Suprapubic skin (tissue), 4 donors: Measurements from ENCODE around the gene SNRK. TPM values are rescaled to one million over a fixed set of nuclear protein-coding genes. Genes with fewer than 3 reads are reported as not detected.
A peak's percentile ranks its signal among the peaks of the same experiment; 100 is the strongest.
"Not testable (repeated sequence)": the region's sequence is repeated elsewhere in the genome, so short reads cannot be mapped to it uniquely, and the experiment has no call there.

Experiments
- DNase-seq, 2 donors: peaks; one replicate each; pipeline ENCODE4 v3.0.0-alpha.2; 2019; ENCODE audit warnings: low spot score in 2 of 2
- H3K27ac ChIP-seq: fragments of 200-600 bp; sonication (generic); one replicate; pipeline ENCODE4 v1.5.1; 2019
- H3K27me3 ChIP-seq: fragments of 200-600 bp; sonication (generic); one replicate; pipeline ENCODE4 v1.5.1; 2019
- H3K36me3 ChIP-seq: fragments of 200-600 bp; sonication (generic); one replicate; pipeline ENCODE4 v1.5.1; 2019
- H3K4me1 ChIP-seq: fragments of 200-600 bp; sonication (generic); one replicate; pipeline ENCODE4 v1.5.1; 2019
- H3K4me3 ChIP-seq: fragments of 200-600 bp; sonication (generic); one replicate; pipeline ENCODE4 v1.5.1; 2019; ENCODE audit warnings: mild to moderate bottlenecking
- H3K9me3 ChIP-seq: fragments of 200-600 bp; sonication (generic); one replicate; pipeline ENCODE4 v1.5.1; 2019
- CTCF ChIP-seq, 2 donors: fragments of 200-600 bp in 1 of 2; fragments of 450-650 bp in 1 of 2; sonication (generic) in 1 of 2; IDR thresholded peaks; one replicate each; pipeline ENCODE4 v1.5.1; 2016 to 2019; ENCODE audit warnings: antibody characterized with exemption in 2 of 2, mild to moderate bottlenecking in 1 of 2, moderate library complexity in 1 of 2
- EP300 ChIP-seq: sonication (generic); formaldehyde crosslinking; IDR thresholded peaks from one replicate; pipeline ENCODE4 v1.6.1; 2017; ENCODE audit warnings: antibody characterized with exemption
- POLR2A ChIP-seq, 2 donors: fragments of 450-650 bp; IDR thresholded peaks; one replicate each; pipeline ENCODE4 v1.6.1; 2017; ENCODE audit warnings: antibody characterized with exemption in 2 of 2, mild to moderate bottlenecking in 2 of 2, moderate library complexity in 2 of 2
- POLR2AphosphoS5 ChIP-seq, 3 donors: sonication (generic); formaldehyde crosslinking; IDR thresholded peaks; one replicate each; pipeline ENCODE4 v1.6.1; 2017; ENCODE audit warnings: antibody characterized with exemption in 3 of 3
- WGBS: methylation state at CpG from one replicate; pipeline ENCODE4 v1.1.5; 2018; 5-methylcytosine and 5-hydroxymethylcytosine counted together
- total RNA-seq, 4 donors: library from RNA; depleted of rRNA; stranded (reverse); fragments of >200 nt; gene quantifications; one replicate each; pipeline ENCODE4 v1.1.0, GENCODE V29; 2016

Gene SNRK
- total RNA-seq, 4 donors from 2014 or later: 107 to 213 (median 177) TPM

- no peak for DNase-seq
- WGBS: 98% methylated on average over 1 of the region's 1 CpG
- no peaks in the 10 kb centered on the region for H3K4me1 ChIP-seq
- H3K27ac ChIP-seq: no peak overlapping the region
- H3K9me3 ChIP-seq: peaks cover 21% of the 10 kb centered on the region
- H3K27me3 ChIP-seq: no peaks in the 10 kb centered on the region
- no peak overlapping the region for H3K4me3 ChIP-seq
- H3K36me3 ChIP-seq: peaks cover 30% of the 10 kb centered on the region
- TF ChIP-seq POLR2AphosphoS5 (IDR thresholded peaks at IDR 0.05) (no peak), EP300 (no peak), CTCF (IDR thresholded peaks at IDR 0.05) (no peak), POLR2A (IDR thresholded peaks at IDR 0.05) (no peak)
Observed at GRCh38 chr3:43353393-43353792, 67.1 kb downstream of the SNRK start.

GRCh38 chr3:43353923-43354670 is 67.8 kb downstream of the SNRK start:
- Histone ChIP-seq H3K27ac (no peak overlapping the region), H3K9me3 (peaks cover 21% of the 10 kb centered on the region), H3K4me3 (no peak overlapping the region), H3K4me1 (no peaks in the 10 kb centered on the region), H3K36me3 (peaks cover 23% of the 10 kb centered on the region), H3K27me3 (no peaks in the 10 kb centered on the region)
- TF ChIP-seq CTCF (IDR thresholded peaks at IDR 0.05): no peak
- no peak for TF ChIP-seq POLR2A (IDR thresholded peaks at IDR 0.05)
- TF ChIP-seq POLR2AphosphoS5 (IDR thresholded peaks at IDR 0.05): no peak
- TF ChIP-seq EP300: no peak
- 87% methylated on average over 4 of the region's 4 CpGs for WGBS
- peak in 1 of 2 donors; percentile 54 for DNase-seq

GRCh38 chr3:43356033-43356432 is 69.7 kb downstream of the SNRK start:
- H3K36me3 ChIP-seq, H3K27ac ChIP-seq, H3K4me3 ChIP-seq, DNase-seq, H3K27me3 ChIP-seq, H3K4me1 ChIP-seq: not testable (repeated sequence)
- WGBS: 100% methylated on average over 2 of the region's 2 CpGs
- H3K9me3 ChIP-seq: peaks cover 21% of the 10 kb centered on the region

GRCh38 chr3:43361077-43361476 is 74.7 kb downstream of the SNRK start:
- H3K9me3 ChIP-seq: peaks cover under 1% of the 10 kb centered on the region
- H3K36me3 ChIP-seq: peaks cover 4% of the 10 kb centered on the region
- TF ChIP-seq EP300: no peak
- TF ChIP-seq POLR2A (IDR thresholded peaks at IDR 0.05): no peak
- no peak for TF ChIP-seq CTCF (IDR thresholded peaks at IDR 0.05)
- no peak for TF ChIP-seq POLR2AphosphoS5 (IDR thresholded peaks at IDR 0.05)
- DNase-seq: peak in 1 of 2 donors; percentile 56
- H3K27ac ChIP-seq: no peak overlapping the region
- H3K27me3 ChIP-seq: no peaks in the 10 kb centered on the region
- 84% methylated on average over 4 of the region's 5 CpGs for WGBS
- no peak overlapping the region for H3K4me3 ChIP-seq
- peaks cover under 1% of the 10 kb centered on the region for H3K4me1 ChIP-seq

- DNase-seq: no peak
- 97% methylated on average over 4 of the region's 4 CpGs for WGBS
- no peaks in the 10 kb centered on the region for H3K9me3 ChIP-seq
- H3K36me3 ChIP-seq: peaks cover 4% of the 10 kb centered on the region
- H3K4me3 ChIP-seq: no peak overlapping the region
- H3K27me3 ChIP-seq: no peaks in the 10 kb centered on the region
- peaks cover 11% of the 10 kb centered on the region for H3K4me1 ChIP-seq
- TF ChIP-seq POLR2A (IDR thresholded peaks at IDR 0.05): no peak
- no peak for TF ChIP-seq EP300
- TF ChIP-seq CTCF (IDR thresholded peaks at IDR 0.05): no peak
- no peak for TF ChIP-seq POLR2AphosphoS5 (IDR thresholded peaks at IDR 0.05)
- H3K27ac ChIP-seq: no peak overlapping the region
Observed at GRCh38 chr3:43362183-43362582, 75.8 kb downstream of the SNRK start.
